OCI-LY1 (cell line): Measurements from ENCODE around the gene PRSS22.

Source experiments
- H2AFZ ChIP-seq: fragments of 200-600 bp; sonication (generic), shearing (Covaris generic); 2 replicates; pipeline ENCODE4 v1.6.0; 2014; ENCODE audit warnings: antibody characterized with exemption, mild to moderate bottlenecking, low read length
- H3F3A ChIP-seq: fragments of 200-600 bp; sonication (generic), shearing (Covaris generic); 2 replicates; pipeline ENCODE4 v1.6.0; 2014; ENCODE audit warnings: mild to moderate bottlenecking, antibody characterized with exemption, low read length, moderate library complexity; ENCODE audit not compliant: insufficient read depth
- H3K27ac ChIP-seq: fragments of 200-600 bp; sonication (generic); 2 replicates; pipeline ENCODE4 v1.5.1; 2014; ENCODE audit warnings: low read length, mixed run types, mild to moderate bottlenecking, low read depth; ENCODE audit not compliant: poor library complexity, severe bottlenecking
- H3K27me3 ChIP-seq: fragments of 200-600 bp; sonication (generic); 2 replicates; pipeline ENCODE4 v1.6.0; 2014; ENCODE audit warnings: antibody characterized with exemption, mild to moderate bottlenecking, low read length, moderate library complexity; ENCODE audit not compliant: insufficient read depth
- H3K36me3 ChIP-seq: fragments of 200-600 bp; sonication (generic); 2 replicates; pipeline ENCODE4 v1.6.1; 2014; ENCODE audit warnings: mild to moderate bottlenecking, antibody characterized with exemption, low read length, moderate library complexity, mixed read lengths; ENCODE audit not compliant: insufficient read depth
- H3K4me1 ChIP-seq: fragments of 200-600 bp; sonication (generic); 2 replicates; pipeline ENCODE4 v1.5.1; 2014; ENCODE audit warnings: mild to moderate bottlenecking, low read length, moderate library complexity; ENCODE audit not compliant: insufficient read depth, severe bottlenecking
- H3K4me2 ChIP-seq: fragments of 200-600 bp; sonication (generic), shearing (Covaris generic); 2 replicates; pipeline ENCODE4 v1.6.1; 2014; ENCODE audit warnings: low read length
- H3K4me3 ChIP-seq: fragments of 200-600 bp; sonication (generic); 2 replicates; pipeline ENCODE4 v1.5.1; 2014; ENCODE audit warnings: low read length, low read depth, mild to moderate bottlenecking, mixed read lengths; ENCODE audit not compliant: poor library complexity, severe bottlenecking
- H3K79me2 ChIP-seq: fragments of 200-600 bp; shearing (Covaris generic); 2 replicates; pipeline ENCODE4 v1.6.1; 2016; ENCODE audit warnings: mixed run types, low read length, mixed read lengths; ENCODE audit not compliant: insufficient read depth
- H3K9ac ChIP-seq: fragments of 200-600 bp; sonication (generic), shearing (Covaris generic); 2 replicates; pipeline ENCODE4 v1.6.1; 2014; ENCODE audit warnings: mild to moderate bottlenecking, low read length, mixed read lengths
- H3K9me2 ChIP-seq: fragments of 200-600 bp; sonication (generic), shearing (Covaris generic); 2 replicates; pipeline ENCODE4 v1.6.1; 2014; ENCODE audit warnings: low read depth, mild to moderate bottlenecking, low read length, mixed read lengths
- H3K9me3 ChIP-seq: fragments of 200-600 bp; shearing (Covaris generic); 2 replicates; pipeline ENCODE4 v1.6.1; 2014; ENCODE audit warnings: low read length, mixed read lengths
- H4K20me1 ChIP-seq: fragments of 200-600 bp; sonication (generic), shearing (Covaris generic); 2 replicates; pipeline ENCODE4 v1.6.0; 2016; ENCODE audit warnings: mild to moderate bottlenecking, low read length; ENCODE audit not compliant: insufficient read depth
- EZH2 ChIP-seq: fragments of 200-600 bp; sonication (generic), shearing (Covaris generic); IDR thresholded peaks from 2 replicates; pipeline ENCODE4 v1.8.0; 2017; ENCODE audit warnings: borderline replicate concordance, mixed run types, mild to moderate bottlenecking, antibody characterized with exemption, low read length, moderate library complexity, mixed read lengths
- TF ChIP-seq, protein P1 (sequence below): fragments of 200-600 bp; sonication (generic), shearing (Covaris generic); IDR thresholded peaks from 2 replicates; pipeline ENCODE4 v1.5.1; 2017; ENCODE audit warnings: mild to moderate bottlenecking, antibody characterized with exemption, low read length, moderate library complexity, mixed read lengths

The PRSS22 gene

DNA sequence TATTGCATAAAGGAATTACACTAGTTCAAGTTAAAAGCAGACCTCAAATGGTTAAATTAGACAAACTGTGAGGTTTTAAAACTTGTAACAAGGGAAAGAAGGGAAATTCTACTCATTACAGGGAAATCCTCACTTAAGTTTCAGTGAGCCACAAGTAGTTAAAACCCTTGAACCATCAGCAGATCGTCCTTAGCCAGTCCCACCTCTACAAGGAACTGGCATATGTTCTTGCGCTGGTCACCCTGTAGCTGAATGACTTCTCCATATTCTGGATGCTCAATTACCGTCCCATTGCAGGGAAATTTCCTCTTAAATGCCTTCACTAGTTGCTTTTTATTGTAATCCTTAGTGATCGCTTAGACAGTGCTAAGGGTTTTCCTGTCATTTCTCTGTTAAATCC is 35.5 kb downstream of the PRSS22 start:
- no peaks in the 10 kb centered on the region for H3K4me1 ChIP-seq
- no peak overlapping the region for H3K4me3 ChIP-seq
- TF ChIP-seq EZH2 = no peak
- TF ChIP-seq, protein P1, sequence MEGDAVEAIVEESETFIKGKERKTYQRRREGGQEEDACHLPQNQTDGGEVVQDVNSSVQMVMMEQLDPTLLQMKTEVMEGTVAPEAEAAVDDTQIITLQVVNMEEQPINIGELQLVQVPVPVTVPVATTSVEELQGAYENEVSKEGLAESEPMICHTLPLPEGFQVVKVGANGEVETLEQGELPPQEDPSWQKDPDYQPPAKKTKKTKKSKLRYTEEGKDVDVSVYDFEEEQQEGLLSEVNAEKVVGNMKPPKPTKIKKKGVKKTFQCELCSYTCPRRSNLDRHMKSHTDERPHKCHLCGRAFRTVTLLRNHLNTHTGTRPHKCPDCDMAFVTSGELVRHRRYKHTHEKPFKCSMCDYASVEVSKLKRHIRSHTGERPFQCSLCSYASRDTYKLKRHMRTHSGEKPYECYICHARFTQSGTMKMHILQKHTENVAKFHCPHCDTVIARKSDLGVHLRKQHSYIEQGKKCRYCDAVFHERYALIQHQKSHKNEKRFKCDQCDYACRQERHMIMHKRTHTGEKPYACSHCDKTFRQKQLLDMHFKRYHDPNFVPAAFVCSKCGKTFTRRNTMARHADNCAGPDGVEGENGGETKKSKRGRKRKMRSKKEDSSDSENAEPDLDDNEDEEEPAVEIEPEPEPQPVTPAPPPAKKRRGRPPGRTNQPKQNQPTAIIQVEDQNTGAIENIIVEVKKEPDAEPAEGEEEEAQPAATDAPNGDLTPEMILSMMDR = no peak
- no peaks in the 10 kb centered on the region for H3K9me2 ChIP-seq
- no peaks in the 10 kb centered on the region for H3K36me3 ChIP-seq
- H3K9ac ChIP-seq = no peak overlapping the region
- no peaks in the 10 kb centered on the region for H3K9me3 ChIP-seq
- no peaks in the 10 kb centered on the region for H3F3A ChIP-seq
- H3K27me3 ChIP-seq = peaks cover 9% of the 10 kb centered on the region; the same call in 1 of the 2 replicates
- H3K27ac ChIP-seq = no peak overlapping the region
- no peaks in the 10 kb centered on the region for H4K20me1 ChIP-seq
- H3K79me2 ChIP-seq = no peaks in the 10 kb centered on the region
- no peak overlapping the region for H2AFZ ChIP-seq
- H3K4me2 ChIP-seq = no peak overlapping the region

DNA sequence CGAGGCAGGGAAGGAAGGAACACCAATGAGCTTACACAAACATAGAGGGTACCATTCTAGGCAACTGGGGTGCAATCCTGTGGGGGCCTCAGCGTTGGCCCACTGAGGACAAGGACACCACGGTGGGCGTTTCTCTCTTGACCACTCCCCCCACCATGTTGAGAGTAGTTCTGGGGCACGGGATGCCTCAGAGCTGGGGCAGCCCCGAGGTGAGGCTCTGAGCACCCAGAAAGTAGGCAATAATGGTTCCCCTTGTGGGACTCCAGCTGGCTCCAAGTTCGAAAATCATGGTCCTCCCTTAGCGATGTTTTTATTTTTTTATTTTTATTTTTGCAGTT is 35.8 kb downstream of the PRSS22 start:
- Histone ChIP-seq H3K4me1 (no peaks in the 10 kb centered on the region), H3K79me2 (no peaks in the 10 kb centered on the region), H3K4me2 (no peak overlapping the region), H3K27ac (no peak overlapping the region), H3K27me3 (peaks cover 9% of the 10 kb centered on the region; the same call in 1 of the 2 replicates), H3K36me3 (no peaks in the 10 kb centered on the region), H4K20me1 (no peaks in the 10 kb centered on the region), H3F3A (no peaks in the 10 kb centered on the region), H3K9me2 (no peaks in the 10 kb centered on the region), H3K4me3 (no peak overlapping the region), H3K9me3 (no peaks in the 10 kb centered on the region), H3K9ac (no peak overlapping the region), H2AFZ (no peak overlapping the region)
- TF ChIP-seq EZH2 = no peak
- TF ChIP-seq, protein P1 = no peak

DNA sequence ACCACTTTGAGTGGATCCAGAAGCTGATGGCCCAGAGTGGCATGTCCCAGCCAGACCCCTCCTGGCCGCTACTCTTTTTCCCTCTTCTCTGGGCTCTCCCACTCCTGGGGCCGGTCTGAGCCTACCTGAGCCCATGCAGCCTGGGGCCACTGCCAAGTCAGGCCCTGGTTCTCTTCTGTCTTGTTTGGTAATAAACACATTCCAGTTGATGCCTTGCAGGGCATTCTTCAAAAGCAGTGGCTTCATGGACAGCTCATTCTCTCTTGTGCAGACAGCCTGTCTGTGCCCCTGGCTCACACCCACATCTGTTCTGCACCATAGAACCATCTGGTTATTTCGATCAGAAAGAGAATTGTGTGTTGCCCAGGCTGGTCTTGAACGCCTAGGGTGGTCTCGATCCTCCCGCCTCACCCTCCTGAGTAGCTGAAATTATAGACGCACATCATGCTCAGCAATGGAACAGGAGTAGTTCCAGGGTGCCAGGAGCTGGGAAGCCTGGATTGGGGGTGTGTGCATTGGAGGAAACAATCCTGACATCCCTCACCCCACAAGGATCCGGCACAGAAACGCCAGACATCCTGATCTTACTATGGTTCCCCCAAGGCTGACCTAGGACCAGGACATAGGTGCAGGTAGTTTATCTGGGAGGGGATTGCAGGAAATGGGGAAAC is 36.3 kb downstream of the PRSS22 start:
- H3K27me3 ChIP-seq = peaks cover 9% of the 10 kb centered on the region; the same call in 1 of the 2 replicates
- H3K4me3 ChIP-seq = no peak overlapping the region
- no peak overlapping the region for H3K4me2 ChIP-seq
- H3K36me3 ChIP-seq = no peaks in the 10 kb centered on the region
- no peaks in the 10 kb centered on the region for H4K20me1 ChIP-seq
- no peaks in the 10 kb centered on the region for H3K4me1 ChIP-seq
- no peak overlapping the region for H3K9ac ChIP-seq
- no peaks in the 10 kb centered on the region for H3F3A ChIP-seq
- H3K27ac ChIP-seq = no peak overlapping the region
- no peak for TF ChIP-seq EZH2
- no peaks in the 10 kb centered on the region for H3K9me3 ChIP-seq
- no peak overlapping the region for H2AFZ ChIP-seq
- H3K9me2 ChIP-seq = no peaks in the 10 kb centered on the region
- H3K79me2 ChIP-seq = no peaks in the 10 kb centered on the region
